Measurements from ENCODE around the gene AEBP1.

GRCh38 chr7:44056681-44057080 lies 47.5 kb upstream of the AEBP1 start:
- no peak for TF ChIP-seq CTCF (conservative IDR thresholded peaks at IDR 0.05; ENCODE audit: low read depth in 2 of 2)
- no peak for TF ChIP-seq EZH2 (IDR thresholded peaks at IDR 0.05; ENCODE audit: low read depth, unreplicated experiment)
- no peak for TF ChIP-seq JUNB (IDR thresholded peaks at IDR 0.05; ENCODE audit: unreplicated experiment)
- TF ChIP-seq REST (IDR thresholded peaks at IDR 0.05; ENCODE audit: unreplicated experiment) = no peak
- TF ChIP-seq POLR2AphosphoS5 (IDR thresholded peaks at IDR 0.05; ENCODE audit: low read depth) = no peak
- TF ChIP-seq NANOG (IDR thresholded peaks at IDR 0.05; ENCODE audit: borderline replicate concordance) = no peak
- TF ChIP-seq EZH2phosphoT487 (IDR thresholded peaks at IDR 0.05; ENCODE audit: unreplicated experiment) = no peak
- no peak for TF ChIP-seq CREB1 (CRISPR knock-in tag; IDR thresholded peaks at IDR 0.05; ENCODE audit: low read depth)
- TF ChIP-seq STAT1 (IDR thresholded peaks at IDR 0.05; ENCODE audit: unreplicated experiment) = no peak
- no peak for TF ChIP-seq ETS1 (IDR thresholded peaks at IDR 0.05)
- TF ChIP-seq ZNF331 (CRISPR knock-in tag; IDR thresholded peaks at IDR 0.05; ENCODE audit: low read depth) = no peak
- TF ChIP-seq ZNF114 (CRISPR knock-in tag; IDR thresholded peaks at IDR 0.05) = no peak
